ENCODE data around the gene PDLIM5. TPM values are rescaled to one million over a fixed set of nuclear protein-coding genes. Genes with fewer than 3 reads are reported as not detected.

PDLIM5 gene
- total RNA-seq, 2 experiments from 2014 or later: 6.3 to 12.6 TPM

DNA sequence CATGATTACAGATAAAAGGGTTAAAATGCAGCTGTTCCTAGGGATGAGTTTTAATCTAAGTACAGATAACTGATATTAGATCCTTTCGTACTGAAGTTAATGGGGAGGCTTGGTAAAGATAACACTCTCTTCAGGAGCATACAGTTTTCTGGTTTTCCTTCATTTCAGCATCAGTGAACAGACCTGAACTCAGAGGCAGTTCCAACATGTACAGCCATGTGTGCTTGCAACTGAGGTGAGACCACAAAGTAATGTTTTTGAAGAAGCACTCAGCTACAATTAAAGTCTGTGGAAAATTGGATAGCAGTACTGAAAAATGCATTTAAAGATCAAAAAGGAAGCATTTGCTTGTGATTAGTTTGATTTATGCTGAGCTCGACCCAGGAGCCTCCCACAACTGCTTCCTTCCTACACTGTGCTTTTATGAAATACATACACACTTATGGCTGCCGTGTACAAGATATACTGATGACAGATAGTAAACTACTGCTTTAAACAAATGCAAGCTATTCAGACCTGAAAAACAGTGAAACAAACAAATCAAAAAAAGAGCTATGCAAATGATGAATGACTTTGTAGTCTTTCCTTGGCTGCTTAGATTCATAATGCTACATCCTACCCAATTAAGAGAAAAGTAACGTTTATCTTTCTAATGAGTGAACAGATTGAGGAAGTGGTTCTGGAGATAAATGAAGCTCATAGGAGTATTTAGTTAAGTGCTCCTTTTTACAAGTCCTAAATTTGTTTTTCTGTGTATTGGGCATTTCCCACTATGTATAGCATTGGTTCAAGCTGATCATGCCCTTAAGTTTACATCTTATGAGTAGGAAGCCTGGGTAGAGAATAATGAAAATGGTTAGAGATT, 68.4 kb downstream of the PDLIM5 start:
- Histone ChIP-seq H3K4me3 (ENCODE audit: low read depth, low read length, poor library complexity, severe bottlenecking) (no peak overlapping the region), H3K36me3 (ENCODE audit: insufficient read depth, low read length) (no peaks in the 10 kb centered on the region), H3K4me1 (ENCODE audit: insufficient read depth, low read length, poor library complexity, severe bottlenecking) (no peaks in the 10 kb centered on the region), H3K4me2 (ENCODE audit: low read length) (no peak overlapping the region), H3K9me2 (ENCODE audit: insufficient read depth, low read length) (no peaks in the 10 kb centered on the region), H2AFZ (ENCODE audit: low read length) (no peak overlapping the region), H3K79me2 (ENCODE audit: insufficient read depth, low read depth, low read length) (no peaks in the 10 kb centered on the region), H4K20me1 (ENCODE audit: insufficient read depth, low read length) (no peaks in the 10 kb centered on the region; the same call in 1 of the 2 replicates), H3K27ac (ENCODE audit: low read depth, low read length, poor library complexity, severe bottlenecking) (no peak overlapping the region), H3K9me3 (ENCODE audit: low read length) (no peaks in the 10 kb centered on the region)
- BruUV-seq (replicated peaks): no TSS peak
- TF ChIP-seq EZH2phosphoT487 (IDR thresholded peaks at IDR 0.05; ENCODE audit: borderline replicate concordance, low read depth, low read length) (no peak), CTCF (conservative IDR thresholded peaks at IDR 0.05; ENCODE audit: low read length) (no peak)
- ChIA-PET CTCF (ENCODE audit: unreplicated experiment) (interaction anchor here (0.6 kb wide), 1 partner anchor 79 kb away, joined by 3 read pairs; no protein-coding TSS in a partner anchor), POLR2A (interaction anchor here (1.0 to 1.1 kb wide), 2 partner anchors 10 to 303 kb away, joined by 3 read pairs; no protein-coding TSS in a partner anchor)
- intact Hi-C loops (cut with micrococcal nuclease; ENCODE audit: unreplicated experiment): no loop called here
- DNase-seq (ENCODE audit: low spot score): no peak

DNA sequence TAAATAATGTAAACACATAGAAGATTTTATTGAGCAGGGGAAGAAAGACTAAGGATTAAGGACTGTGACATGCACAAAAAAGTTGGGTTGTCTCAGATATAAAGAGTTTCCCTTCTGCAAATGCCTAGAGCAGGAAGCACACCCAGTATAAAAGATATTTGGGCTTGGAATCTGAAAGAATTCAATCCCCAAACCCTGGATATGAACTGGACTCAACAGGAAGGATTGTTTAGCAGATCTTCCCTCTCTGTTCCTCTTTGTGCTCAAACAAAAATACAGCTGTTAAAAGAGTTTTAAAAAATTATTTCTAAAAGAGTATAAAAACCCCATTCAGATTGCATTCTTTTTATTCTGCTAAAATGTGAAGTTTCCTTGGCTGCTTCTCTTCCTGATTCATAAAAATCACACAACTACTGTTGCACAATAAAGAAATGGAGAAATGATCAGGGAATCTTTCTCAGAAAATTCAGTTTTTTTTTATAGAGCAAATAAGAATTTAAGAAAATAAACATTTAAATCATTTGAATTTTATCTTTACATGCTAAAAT, 71.4 kb downstream of the PDLIM5 start:
- no TSS peak for BruUV-seq (replicated peaks)
- Histone ChIP-seq H3K36me3 (ENCODE audit: insufficient read depth, low read length) (no peaks in the 10 kb centered on the region), H4K20me1 (ENCODE audit: insufficient read depth, low read length) (0 out of 2 replicates have a peak, but pooled peaks cover 3% of the 10 kb centered on the region), H3K4me3 (ENCODE audit: low read depth, low read length, poor library complexity, severe bottlenecking) (no peak overlapping the region), H3K9me2 (ENCODE audit: insufficient read depth, low read length) (no peaks in the 10 kb centered on the region), H3K27ac (ENCODE audit: low read depth, low read length, poor library complexity, severe bottlenecking) (no peak overlapping the region), H3K4me1 (ENCODE audit: insufficient read depth, low read length, poor library complexity, severe bottlenecking) (no peaks in the 10 kb centered on the region), H3K9me3 (ENCODE audit: low read length) (no peaks in the 10 kb centered on the region), H3K79me2 (ENCODE audit: insufficient read depth, low read depth, low read length) (no peaks in the 10 kb centered on the region), H2AFZ (ENCODE audit: low read length) (no peak overlapping the region), H3K4me2 (ENCODE audit: low read length) (no peak overlapping the region)
- CTCF ChIA-PET (ENCODE audit: unreplicated experiment): no interaction called here
- POLR2A ChIA-PET: no interaction called here
- no peak for DNase-seq (ENCODE audit: low spot score)
- intact Hi-C loops (cut with micrococcal nuclease; ENCODE audit: unreplicated experiment): no loop called here
- TF ChIP-seq EZH2phosphoT487 (IDR thresholded peaks at IDR 0.05; ENCODE audit: borderline replicate concordance, low read depth, low read length) (no peak), CTCF (conservative IDR thresholded peaks at IDR 0.05; ENCODE audit: low read length) (no peak)
